Astrocyte (in vitro differentiated cells and primary cell): ENCODE results near the gene ADAP1.

Source experiments
- EZH2 ChIP-seq: IDR thresholded peaks from 2 replicates; pipeline ENCODE4 v1.6.1; 2012; ENCODE audit warnings: mild to moderate bottlenecking, low read length, inconsistent platforms; ENCODE audit not compliant: insufficient read depth
- TF ChIP-seq, protein P1 (sequence below): IDR thresholded peaks from 2 replicates; pipeline ENCODE4 v1.5.1; 2011; ENCODE audit warnings: low read depth, mild to moderate bottlenecking, inconsistent platforms, low read length, moderate library complexity; ENCODE audit not compliant: insufficient read depth

GRCh38 chr7:896346-897075, 58.0 kb downstream of the ADAP1 start:
- TF ChIP-seq, protein P1, sequence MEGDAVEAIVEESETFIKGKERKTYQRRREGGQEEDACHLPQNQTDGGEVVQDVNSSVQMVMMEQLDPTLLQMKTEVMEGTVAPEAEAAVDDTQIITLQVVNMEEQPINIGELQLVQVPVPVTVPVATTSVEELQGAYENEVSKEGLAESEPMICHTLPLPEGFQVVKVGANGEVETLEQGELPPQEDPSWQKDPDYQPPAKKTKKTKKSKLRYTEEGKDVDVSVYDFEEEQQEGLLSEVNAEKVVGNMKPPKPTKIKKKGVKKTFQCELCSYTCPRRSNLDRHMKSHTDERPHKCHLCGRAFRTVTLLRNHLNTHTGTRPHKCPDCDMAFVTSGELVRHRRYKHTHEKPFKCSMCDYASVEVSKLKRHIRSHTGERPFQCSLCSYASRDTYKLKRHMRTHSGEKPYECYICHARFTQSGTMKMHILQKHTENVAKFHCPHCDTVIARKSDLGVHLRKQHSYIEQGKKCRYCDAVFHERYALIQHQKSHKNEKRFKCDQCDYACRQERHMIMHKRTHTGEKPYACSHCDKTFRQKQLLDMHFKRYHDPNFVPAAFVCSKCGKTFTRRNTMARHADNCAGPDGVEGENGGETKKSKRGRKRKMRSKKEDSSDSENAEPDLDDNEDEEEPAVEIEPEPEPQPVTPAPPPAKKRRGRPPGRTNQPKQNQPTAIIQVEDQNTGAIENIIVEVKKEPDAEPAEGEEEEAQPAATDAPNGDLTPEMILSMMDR = no peak
- no peak for TF ChIP-seq EZH2
